Astrocyte of the spinal cord (primary cell): ENCODE results near the gene TUBB1.
A peak's percentile ranks its signal among the peaks of the same experiment; 100 is the strongest.

Experiments used
- DNase-seq: peaks from one replicate; pipeline ENCODE4 v3.0.0; 2011; ENCODE audit warnings: low read depth, low spot score
- H3K4me3 ChIP-seq: 2 replicates; pipeline ENCODE4 v1.5.1; 2011; ENCODE audit warnings: low read depth, mild to moderate bottlenecking, low read length, moderate library complexity
- CTCF ChIP-seq: IDR thresholded peaks from 2 replicates; pipeline ENCODE4 v1.5.1; 2012; ENCODE audit warnings: low read depth, mild to moderate bottlenecking, low read length, inconsistent platforms
- in situ Hi-C: cut with HindIII; loops from 2 replicates; pipeline ENCODE4 v1.10.0; 2017; ENCODE audit warnings: low sequenced_read_pairs

The TUBB1 gene

GRCh38 chr20:59022754-59023153, 3.5 kb downstream of the TUBB1 start:
- no peak for TF ChIP-seq CTCF
- in situ Hi-C loops: no loop called here
- no peak for DNase-seq
- H3K4me3 ChIP-seq: no peak overlapping the region

GRCh38 chr20:59023616-59024015, 4.4 kb downstream of the TUBB1 start:
- no peak for TF ChIP-seq CTCF
- H3K4me3 ChIP-seq: no peak overlapping the region
- DNase-seq: no peak
- in situ Hi-C loops: no loop called here

- in situ Hi-C loops: no loop called here
- no peak for TF ChIP-seq CTCF
- no peak overlapping the region for H3K4me3 ChIP-seq
- no peak for DNase-seq
Measured at GRCh38 chr20:59024111-59024530, 4.9 kb downstream of the TUBB1 start.

- in situ Hi-C loops: no loop called here
- TF ChIP-seq CTCF: no peak
- H3K4me3 ChIP-seq: no peak overlapping the region
- DNase-seq: no peak
Measured at GRCh38 chr20:59025086-59025485, 5.9 kb downstream of the TUBB1 start.

GRCh38 chr20:59025511-59025910, 6.3 kb downstream of the TUBB1 start:
- in situ Hi-C loops: no loop called here
- no peak overlapping the region for H3K4me3 ChIP-seq
- no peak for TF ChIP-seq CTCF
- DNase-seq: no peak

GRCh38 chr20:59026904-59027740, 7.9 kb downstream of the TUBB1 start:
- in situ Hi-C loops: no loop called here
- DNase-seq: no peak
- TF ChIP-seq CTCF: no peak
- H3K4me3 ChIP-seq: peak overlapping the region; percentile 19
